ENCODE data around the gene RBBP8.

The RBBP8 gene

DNA sequence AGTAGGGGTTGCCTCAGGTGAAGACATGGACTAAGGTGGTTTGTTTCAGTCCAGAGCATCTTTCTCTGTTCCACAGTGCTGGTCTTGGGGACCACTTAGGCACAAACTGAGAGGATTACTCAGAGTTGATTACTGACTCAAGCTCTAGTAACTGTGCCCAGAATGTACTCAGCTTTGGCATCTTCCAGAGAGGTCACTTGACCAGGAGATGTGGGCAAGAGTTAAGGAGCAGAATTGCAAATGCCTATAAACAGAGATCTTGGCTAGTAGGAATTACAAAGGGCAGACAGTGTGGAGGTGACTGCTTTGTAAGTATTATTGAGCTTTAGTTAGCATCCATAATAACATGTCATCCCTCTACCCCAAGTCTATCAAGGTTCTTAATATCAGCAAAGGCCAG lies 109.0 kb downstream of the RBBP8 start:
- Histone ChIP-seq H3K27me3 (replicated peaks; ENCODE audit: control insufficient read depth, insufficient read depth, low read length) (no peaks in the 10 kb centered on the region), H3K9ac (ENCODE audit: low read length) (no peak overlapping the region), H3K9me3 (ENCODE audit: control insufficient read depth, low read length) (peaks cover 10% of the 10 kb centered on the region), H3K4me3 (ENCODE audit: low read length) (peak overlapping the region; percentile 3), H3K4me1 (ENCODE audit: control insufficient read depth, insufficient read depth, low read length) (no peaks in the 10 kb centered on the region), H3K36me3 (ENCODE audit: control insufficient read depth, insufficient read depth, low read length, severe bottlenecking) (no peaks in the 10 kb centered on the region)
- DNase-seq (ENCODE audit: low read depth): no peak

DNA sequence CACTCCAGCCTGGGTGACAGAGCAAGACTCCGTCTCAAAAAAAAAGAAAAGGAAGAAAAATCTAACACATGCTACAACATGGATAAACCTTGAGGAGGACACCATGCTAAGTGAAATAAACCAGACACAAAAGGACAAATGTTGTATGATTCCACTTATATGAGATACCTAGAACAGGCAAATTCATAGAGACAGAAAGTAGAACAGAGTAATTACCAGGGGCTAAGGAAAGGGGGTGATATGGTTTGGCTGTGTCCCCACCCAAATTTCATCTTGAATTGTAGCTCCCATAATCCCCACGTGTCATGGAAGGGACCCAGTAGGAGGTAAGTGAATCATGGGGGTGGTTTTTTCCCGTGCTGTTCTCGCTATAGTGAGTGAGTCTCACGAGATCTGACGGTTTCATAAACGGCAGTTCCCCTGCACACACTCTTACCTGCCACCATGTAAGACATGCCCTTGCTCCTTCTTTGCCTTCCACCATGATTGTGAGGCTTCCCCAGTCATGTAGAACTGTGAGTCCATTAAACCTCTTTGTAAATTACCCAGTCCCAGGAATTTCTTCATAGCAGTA lies 110.8 kb downstream of the RBBP8 start:
- no peaks in the 10 kb centered on the region for H3K27me3 ChIP-seq (replicated peaks; ENCODE audit: control insufficient read depth, insufficient read depth, low read length)
- no peaks in the 10 kb centered on the region for H3K36me3 ChIP-seq (ENCODE audit: control insufficient read depth, insufficient read depth, low read length, severe bottlenecking)
- H3K4me3 ChIP-seq (ENCODE audit: low read length): no peak overlapping the region
- H3K9me3 ChIP-seq (ENCODE audit: control insufficient read depth, low read length): peaks cover 10% of the 10 kb centered on the region
- no peaks in the 10 kb centered on the region for H3K4me1 ChIP-seq (ENCODE audit: control insufficient read depth, insufficient read depth, low read length)
- DNase-seq (ENCODE audit: low read depth): no peak
- no peak overlapping the region for H3K9ac ChIP-seq (ENCODE audit: low read length)

DNA sequence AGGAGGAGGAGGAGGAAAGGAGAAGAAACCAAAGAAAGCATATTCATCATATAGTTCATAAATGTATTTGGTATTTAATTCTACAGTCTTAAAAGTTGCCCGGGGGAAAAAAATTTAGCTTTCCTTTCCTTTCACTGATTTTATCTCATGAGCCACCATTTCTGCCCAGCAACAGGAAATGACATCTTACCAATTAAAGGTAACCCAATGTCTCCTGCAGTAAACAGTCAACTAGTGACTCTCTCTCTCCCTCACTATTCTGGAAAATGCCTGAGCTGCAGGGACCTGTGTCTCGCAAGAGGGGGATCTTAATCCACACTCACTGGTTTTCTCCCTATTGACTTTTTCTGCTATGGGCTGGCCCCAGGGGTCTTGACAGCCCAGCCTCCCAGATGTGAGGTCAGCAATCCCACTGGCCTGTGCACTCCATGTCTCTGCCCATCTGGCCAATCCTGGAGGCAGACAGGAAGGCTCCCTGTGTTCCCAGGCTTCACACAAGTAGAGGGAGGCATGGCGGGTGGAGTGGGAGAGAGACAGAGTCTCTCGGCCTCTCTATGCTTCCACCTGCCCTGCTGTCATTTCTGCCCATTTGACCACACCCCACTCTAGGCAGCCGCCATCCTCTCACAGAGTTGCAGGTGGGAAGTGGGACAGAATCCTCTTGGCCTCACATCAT lies 116.7 kb downstream of the RBBP8 start:
- no peak overlapping the region for H3K4me3 ChIP-seq (ENCODE audit: low read length)
- H3K9me3 ChIP-seq (ENCODE audit: control insufficient read depth, low read length): no peaks in the 10 kb centered on the region
- H3K27me3 ChIP-seq (replicated peaks; ENCODE audit: control insufficient read depth, insufficient read depth, low read length): no peaks in the 10 kb centered on the region
- H3K4me1 ChIP-seq (ENCODE audit: control insufficient read depth, insufficient read depth, low read length): peaks cover 10% of the 10 kb centered on the region
- no peak overlapping the region for H3K9ac ChIP-seq (ENCODE audit: low read length)
- no peak for DNase-seq (ENCODE audit: low read depth)
- no peaks in the 10 kb centered on the region for H3K36me3 ChIP-seq (ENCODE audit: control insufficient read depth, insufficient read depth, low read length, severe bottlenecking)

DNA sequence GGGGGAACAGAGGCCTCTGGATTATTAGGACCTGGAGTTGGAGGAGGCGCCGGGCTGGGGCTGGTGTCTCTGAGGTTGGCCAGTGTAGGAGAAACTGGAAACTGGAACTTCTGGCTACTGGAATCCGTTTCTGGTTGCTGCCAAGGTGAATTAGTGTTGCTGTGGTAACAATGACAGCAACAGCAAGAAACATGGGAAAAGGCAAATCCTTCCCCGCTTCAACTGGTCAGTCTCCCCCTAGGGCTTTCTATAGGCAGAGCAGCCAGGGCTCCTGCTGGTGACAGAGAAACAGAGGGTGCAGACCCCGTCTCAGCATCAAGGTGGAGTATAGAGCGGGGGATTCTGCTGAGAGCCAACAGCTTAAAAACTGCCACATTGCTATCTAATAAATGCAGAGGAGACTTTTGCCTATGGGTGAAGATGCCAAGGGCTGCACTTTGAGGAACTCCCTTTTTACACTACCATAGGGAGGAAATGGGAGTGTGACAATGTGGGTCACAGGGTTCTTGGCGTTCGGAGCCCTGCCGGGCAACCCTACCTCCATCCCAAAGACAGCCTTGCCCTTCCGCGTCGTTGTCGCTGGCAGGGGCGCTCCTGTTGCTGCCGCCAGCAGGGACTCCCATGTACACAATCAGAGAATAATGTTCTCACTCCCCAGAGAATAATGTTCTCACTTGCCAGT lies 120.8 kb downstream of the RBBP8 start:
- no peak overlapping the region for H3K4me3 ChIP-seq (ENCODE audit: low read length)
- no peaks in the 10 kb centered on the region for H3K36me3 ChIP-seq (ENCODE audit: control insufficient read depth, insufficient read depth, low read length, severe bottlenecking)
- no peaks in the 10 kb centered on the region for H3K9me3 ChIP-seq (ENCODE audit: control insufficient read depth, low read length)
- DNase-seq (ENCODE audit: low read depth): no peak
- H3K4me1 ChIP-seq (ENCODE audit: control insufficient read depth, insufficient read depth, low read length): peaks cover 24% of the 10 kb centered on the region
- no peak overlapping the region for H3K9ac ChIP-seq (ENCODE audit: low read length)
- no peaks in the 10 kb centered on the region for H3K27me3 ChIP-seq (replicated peaks; ENCODE audit: control insufficient read depth, insufficient read depth, low read length)

DNA sequence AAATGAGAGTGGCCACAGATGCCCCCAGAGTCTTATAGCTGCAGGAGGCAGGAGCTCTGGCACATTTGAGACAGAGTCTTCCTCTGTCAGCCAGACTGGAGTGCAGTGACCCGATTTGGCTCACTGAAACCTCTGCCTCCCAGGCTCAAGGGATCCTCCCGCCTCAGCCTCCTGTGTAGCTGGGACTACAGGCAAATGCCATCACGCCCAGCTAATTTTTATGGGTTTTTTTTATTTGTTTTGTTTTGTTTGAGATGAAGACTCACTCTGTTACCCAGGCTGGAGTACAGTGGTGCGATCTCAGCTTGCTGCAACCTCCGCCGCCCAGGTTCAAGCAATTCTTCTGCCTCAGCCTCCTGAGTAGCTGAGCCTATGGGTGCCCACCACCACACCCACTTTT lies 121.4 kb downstream of the RBBP8 start:
- Histone ChIP-seq H3K9ac (ENCODE audit: low read length) (no peak overlapping the region), H3K9me3 (ENCODE audit: control insufficient read depth, low read length) (no peaks in the 10 kb centered on the region), H3K36me3 (ENCODE audit: control insufficient read depth, insufficient read depth, low read length, severe bottlenecking) (no peaks in the 10 kb centered on the region), H3K4me1 (ENCODE audit: control insufficient read depth, insufficient read depth, low read length) (peaks cover 29% of the 10 kb centered on the region), H3K27me3 (replicated peaks; ENCODE audit: control insufficient read depth, insufficient read depth, low read length) (no peaks in the 10 kb centered on the region), H3K4me3 (ENCODE audit: low read length) (no peak overlapping the region)
- DNase-seq (ENCODE audit: low read depth): no peak

DNA sequence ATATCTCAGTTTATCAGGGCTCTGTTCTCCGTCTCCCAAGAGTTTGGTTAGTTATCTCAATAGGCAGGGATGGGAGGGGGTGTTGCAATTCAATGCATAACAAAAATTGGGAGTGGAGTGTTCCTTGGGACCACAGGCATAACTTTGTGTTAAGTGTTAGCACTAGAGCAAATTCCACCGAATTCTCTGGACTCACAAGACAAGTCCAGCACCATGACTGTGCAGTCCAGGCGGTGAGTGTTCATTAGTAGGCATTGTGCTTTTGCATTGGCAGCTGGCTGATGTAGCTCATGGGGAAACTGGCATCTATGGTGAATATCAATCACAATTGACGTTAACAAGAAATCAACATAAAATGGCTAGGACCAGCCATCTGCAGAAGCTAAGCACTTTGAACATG lies 123.2 kb downstream of the RBBP8 start:
- Histone ChIP-seq H3K9me3 (ENCODE audit: control insufficient read depth, low read length) (no peaks in the 10 kb centered on the region), H3K4me1 (ENCODE audit: control insufficient read depth, insufficient read depth, low read length) (peaks cover 39% of the 10 kb centered on the region), H3K36me3 (ENCODE audit: control insufficient read depth, insufficient read depth, low read length, severe bottlenecking) (no peaks in the 10 kb centered on the region), H3K27me3 (replicated peaks; ENCODE audit: control insufficient read depth, insufficient read depth, low read length) (no peaks in the 10 kb centered on the region), H3K4me3 (ENCODE audit: low read length) (no peak overlapping the region), H3K9ac (ENCODE audit: low read length) (no peak overlapping the region)
- no peak for DNase-seq (ENCODE audit: low read depth)

DNA sequence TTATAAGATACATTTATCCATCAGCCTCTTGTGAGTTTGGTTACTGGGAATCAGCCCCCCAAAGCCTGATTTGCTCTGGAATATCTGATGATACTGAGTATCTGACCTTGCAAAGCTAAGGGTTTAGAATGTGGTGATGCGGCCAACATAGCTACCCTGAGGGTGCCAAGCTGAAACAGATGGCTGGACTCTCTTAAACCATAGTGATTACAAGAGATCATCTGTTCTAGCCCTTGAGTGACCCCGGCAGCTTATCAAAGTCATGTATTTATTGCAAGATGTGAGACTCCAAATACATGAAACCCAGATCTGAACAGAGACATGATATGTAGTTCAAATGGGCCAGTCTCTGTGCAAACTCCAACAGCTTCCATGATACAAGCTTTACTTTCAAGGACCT lies 124.0 kb downstream of the RBBP8 start:
- peaks cover 39% of the 10 kb centered on the region for H3K4me1 ChIP-seq (ENCODE audit: control insufficient read depth, insufficient read depth, low read length)

DNA sequence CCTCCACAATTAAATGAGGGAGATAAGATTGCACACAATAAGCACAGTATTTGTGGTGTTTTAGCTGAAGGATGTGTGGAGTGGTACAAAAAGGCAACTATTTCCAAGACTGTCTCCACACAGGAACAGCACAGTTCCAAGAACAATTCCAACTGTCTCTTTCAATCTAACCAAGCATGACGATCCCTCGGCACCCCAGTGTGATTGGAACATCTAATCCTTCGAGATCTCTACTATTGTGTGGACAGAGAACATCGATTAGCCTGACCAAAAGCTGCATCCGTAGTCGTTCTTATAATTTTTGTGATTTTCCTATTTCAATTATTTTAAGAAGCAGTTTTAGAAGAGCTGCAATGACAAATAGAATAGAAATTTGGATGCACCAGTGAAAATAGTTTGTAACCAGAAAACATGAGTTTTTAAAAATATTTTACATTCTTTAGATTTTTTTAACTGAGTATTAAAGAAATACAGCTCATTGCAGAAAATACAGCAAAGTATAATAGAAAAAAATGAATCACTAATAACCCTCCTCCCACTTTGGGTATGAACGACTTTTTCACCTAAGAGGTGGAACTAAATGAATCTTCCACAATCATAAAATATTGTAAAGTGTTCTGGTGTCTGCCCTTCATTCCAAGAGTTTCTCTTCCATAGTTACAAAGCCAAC lies 125.8 kb downstream of the RBBP8 start:
- DNase-seq (ENCODE audit: low read depth): no peak
- Histone ChIP-seq H3K4me1 (ENCODE audit: control insufficient read depth, insufficient read depth, low read length) (peaks cover 34% of the 10 kb centered on the region), H3K9me3 (ENCODE audit: control insufficient read depth, low read length) (peaks cover 7% of the 10 kb centered on the region), H3K9ac (ENCODE audit: low read length) (peak overlapping the region; percentile 7), H3K27me3 (replicated peaks; ENCODE audit: control insufficient read depth, insufficient read depth, low read length) (no peaks in the 10 kb centered on the region), H3K36me3 (ENCODE audit: control insufficient read depth, insufficient read depth, low read length, severe bottlenecking) (no peaks in the 10 kb centered on the region), H3K4me3 (ENCODE audit: low read length) (no peak overlapping the region)

More for the DNA sequence above, 124.0 kb downstream of the RBBP8 start:
- H3K4me3 ChIP-seq (ENCODE audit: low read length): no peak overlapping the region
- no peak for DNase-seq (ENCODE audit: low read depth)
- H3K36me3 ChIP-seq (ENCODE audit: control insufficient read depth, insufficient read depth, low read length, severe bottlenecking): no peaks in the 10 kb centered on the region
- H3K9ac ChIP-seq (ENCODE audit: low read length): no peak overlapping the region
- H3K9me3 ChIP-seq (ENCODE audit: control insufficient read depth, low read length): peaks cover 4% of the 10 kb centered on the region
- no peaks in the 10 kb centered on the region for H3K27me3 ChIP-seq (replicated peaks; ENCODE audit: control insufficient read depth, insufficient read depth, low read length)

DNA sequence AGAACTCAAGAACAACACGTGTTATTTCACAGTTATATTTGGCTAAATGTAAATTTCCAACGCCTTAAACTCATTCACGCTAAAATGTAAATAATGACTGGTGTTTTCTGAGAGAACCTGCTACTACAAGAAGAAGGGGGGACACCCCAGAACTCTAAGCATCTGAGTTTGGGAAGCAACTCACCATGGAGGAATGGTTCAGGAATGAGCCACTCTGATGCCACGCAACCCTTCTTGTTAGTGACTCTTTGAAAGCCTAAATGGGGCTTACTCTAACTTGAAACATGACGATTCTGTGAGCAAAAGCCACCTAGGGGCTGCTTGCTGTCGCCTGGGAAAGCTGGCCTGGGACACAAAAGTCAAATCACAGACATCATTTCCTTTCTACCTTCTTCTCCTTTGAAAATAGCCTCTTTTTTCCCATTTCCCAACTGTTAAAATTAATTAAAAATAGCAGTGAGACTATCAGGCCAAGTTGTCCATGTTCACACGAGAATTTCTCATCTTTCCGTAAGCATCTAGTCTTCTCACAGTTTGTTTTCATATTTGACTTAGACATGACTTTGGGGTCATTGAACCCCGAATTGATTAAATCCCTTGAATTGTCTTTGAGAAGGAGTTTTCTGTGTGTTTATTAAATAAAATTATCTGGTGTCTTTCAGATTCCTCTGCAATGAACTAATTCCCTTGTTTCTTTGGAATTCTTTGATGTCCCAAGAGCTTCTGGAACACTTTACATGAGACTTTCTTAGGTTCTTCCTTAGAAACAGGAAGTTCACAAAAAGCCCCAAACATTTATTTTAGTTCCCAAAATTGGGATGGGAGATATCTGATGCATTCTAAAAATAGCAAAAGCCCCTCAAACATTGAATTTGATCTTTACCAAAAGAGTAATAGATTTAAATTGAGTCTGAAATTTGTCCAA lies 126.7 kb downstream of the RBBP8 start:
- DNase-seq (ENCODE audit: low read depth): no peak
- Histone ChIP-seq H3K36me3 (ENCODE audit: control insufficient read depth, insufficient read depth, low read length, severe bottlenecking) (no peaks in the 10 kb centered on the region), H3K27me3 (replicated peaks; ENCODE audit: control insufficient read depth, insufficient read depth, low read length) (no peaks in the 10 kb centered on the region), H3K9ac (ENCODE audit: low read length) (peak overlapping the region; percentile 15), H3K4me1 (ENCODE audit: control insufficient read depth, insufficient read depth, low read length) (peaks cover 28% of the 10 kb centered on the region), H3K9me3 (ENCODE audit: control insufficient read depth, low read length) (peaks cover 7% of the 10 kb centered on the region), H3K4me3 (ENCODE audit: low read length) (no peak overlapping the region)

DNA sequence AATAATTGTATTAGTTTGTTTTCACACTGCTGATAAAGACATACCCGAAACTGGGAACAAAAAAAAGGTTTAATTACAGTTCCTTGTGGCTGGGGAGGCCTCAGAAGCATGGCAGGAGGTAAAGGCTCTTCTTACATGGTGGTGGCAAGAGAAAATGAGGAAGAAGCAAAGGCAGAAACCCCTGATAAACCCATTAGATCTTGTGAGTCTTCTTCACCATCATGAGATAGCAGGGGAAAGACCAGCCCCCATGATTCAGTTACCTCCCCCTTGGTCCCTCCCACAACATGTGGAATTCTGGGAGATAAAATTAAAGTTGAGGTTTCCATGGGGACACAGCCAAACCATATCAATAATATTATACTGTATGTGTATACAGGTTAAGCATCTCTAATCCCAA lies 128.9 kb downstream of the RBBP8 start:
- no peak for DNase-seq (ENCODE audit: low read depth)
- Histone ChIP-seq H3K4me1 (ENCODE audit: control insufficient read depth, insufficient read depth, low read length) (peaks cover 45% of the 10 kb centered on the region), H3K9ac (ENCODE audit: low read length) (no peak overlapping the region), H3K27me3 (replicated peaks; ENCODE audit: control insufficient read depth, insufficient read depth, low read length) (no peaks in the 10 kb centered on the region), H3K9me3 (ENCODE audit: control insufficient read depth, low read length) (peaks cover 7% of the 10 kb centered on the region), H3K36me3 (ENCODE audit: control insufficient read depth, insufficient read depth, low read length, severe bottlenecking) (no peaks in the 10 kb centered on the region), H3K4me3 (ENCODE audit: low read length) (no peak overlapping the region)
